ENCODE measurements around the gene CHN1.

Gene CHN1

GRCh38 chr2:174786066-174786725 is 219.0 kb downstream of the CHN1 start:
- H3K27ac ChIP-seq = no peak overlapping the region
- TF ChIP-seq CTCF (conservative IDR thresholded peaks at IDR 0.05; ENCODE audit: low read depth, low read length) = no peak
- H2AFZ ChIP-seq (ENCODE audit: low read depth) = no peak overlapping the region
- no peaks in the 10 kb centered on the region for H3K79me2 ChIP-seq (ENCODE audit: insufficient read depth, low read depth)
- H3K4me3 ChIP-seq (IDR thresholded peaks at IDR 0.05; ENCODE audit: insufficient read depth, low read depth, low read length) = no peak overlapping the region
- no peaks in the 10 kb centered on the region for H3K36me3 ChIP-seq (ENCODE audit: insufficient read depth)
- no peaks in the 10 kb centered on the region for H4K20me1 ChIP-seq (ENCODE audit: insufficient read depth)
- no peaks in the 10 kb centered on the region for H3K4me1 ChIP-seq (ENCODE audit: low read depth, poor library complexity, severe bottlenecking)
- H3K9ac ChIP-seq = no peak overlapping the region
- H3K27me3 ChIP-seq (ENCODE audit: insufficient read depth, low read depth) = no peaks in the 10 kb centered on the region
- H3K4me2 ChIP-seq = no peak overlapping the region

- Histone ChIP-seq H4K20me1 (ENCODE audit: insufficient read depth) (no peaks in the 10 kb centered on the region), H3K4me3 (IDR thresholded peaks at IDR 0.05; ENCODE audit: insufficient read depth, low read depth, low read length) (no peak overlapping the region), H3K79me2 (ENCODE audit: insufficient read depth, low read depth) (no peaks in the 10 kb centered on the region), H2AFZ (ENCODE audit: low read depth) (no peak overlapping the region), H3K4me1 (ENCODE audit: low read depth, poor library complexity, severe bottlenecking) (no peaks in the 10 kb centered on the region), H3K27ac (no peak overlapping the region), H3K27me3 (ENCODE audit: insufficient read depth, low read depth) (no peaks in the 10 kb centered on the region), H3K4me2 (no peak overlapping the region), H3K9ac (no peak overlapping the region), H3K36me3 (ENCODE audit: insufficient read depth) (no peaks in the 10 kb centered on the region)
- TF ChIP-seq CTCF (conservative IDR thresholded peaks at IDR 0.05; ENCODE audit: low read depth, low read length) = no peak
Observed at GRCh38 chr2:174785481-174785880, 219.7 kb downstream of the CHN1 start.

GRCh38 chr2:174784909-174785308 is 220.3 kb downstream of the CHN1 start:
- H2AFZ ChIP-seq (ENCODE audit: low read depth) = no peak overlapping the region
- H3K27ac ChIP-seq = no peak overlapping the region
- no peaks in the 10 kb centered on the region for H3K4me1 ChIP-seq (ENCODE audit: low read depth, poor library complexity, severe bottlenecking)
- H3K4me3 ChIP-seq (IDR thresholded peaks at IDR 0.05; ENCODE audit: insufficient read depth, low read depth, low read length) = no peak overlapping the region
- no peaks in the 10 kb centered on the region for H3K79me2 ChIP-seq (ENCODE audit: insufficient read depth, low read depth)
- no peak overlapping the region for H3K4me2 ChIP-seq
- H4K20me1 ChIP-seq (ENCODE audit: insufficient read depth) = no peaks in the 10 kb centered on the region
- no peaks in the 10 kb centered on the region for H3K36me3 ChIP-seq (ENCODE audit: insufficient read depth)
- TF ChIP-seq CTCF (conservative IDR thresholded peaks at IDR 0.05; ENCODE audit: low read depth, low read length) = no peak
- no peaks in the 10 kb centered on the region for H3K27me3 ChIP-seq (ENCODE audit: insufficient read depth, low read depth)
- H3K9ac ChIP-seq = no peak overlapping the region

GRCh38 chr2:174784316-174784715 is 220.9 kb downstream of the CHN1 start:
- Histone ChIP-seq H3K9ac (no peak overlapping the region), H3K27ac (no peak overlapping the region), H4K20me1 (ENCODE audit: insufficient read depth) (no peaks in the 10 kb centered on the region), H3K27me3 (ENCODE audit: insufficient read depth, low read depth) (no peaks in the 10 kb centered on the region), H3K36me3 (ENCODE audit: insufficient read depth) (no peaks in the 10 kb centered on the region), H3K4me3 (IDR thresholded peaks at IDR 0.05; ENCODE audit: insufficient read depth, low read depth, low read length) (no peak overlapping the region), H3K4me2 (no peak overlapping the region), H3K79me2 (ENCODE audit: insufficient read depth, low read depth) (no peaks in the 10 kb centered on the region), H3K4me1 (ENCODE audit: low read depth, poor library complexity, severe bottlenecking) (no peaks in the 10 kb centered on the region), H2AFZ (ENCODE audit: low read depth) (no peak overlapping the region)
- no peak for TF ChIP-seq CTCF (conservative IDR thresholded peaks at IDR 0.05; ENCODE audit: low read depth, low read length)

Data from KMS-11 (cell line).